Neuronal stem cell (in vitro differentiated cells): ENCODE data around the gene GSX1.

Experiments
- DNase-seq: peaks from one replicate; pipeline ENCODE4 v3.0.0-alpha.2; 2013; ENCODE audit warnings: low spot score
- H2AFZ ChIP-seq: one replicate; pipeline ENCODE4 v1.6.1; 2013; ENCODE audit warnings: mild to moderate bottlenecking, low read length, inconsistent platforms
- H2AK5ac ChIP-seq: 2 replicates; pipeline ENCODE4 v1.6.1; 2013; ENCODE audit warnings: low read depth, mild to moderate bottlenecking, inconsistent platforms, low read length, moderate library complexity, mixed read lengths
- H2BK120ac ChIP-seq: 2 replicates; pipeline ENCODE4 v1.6.1; 2013; ENCODE audit warnings: low read depth, mild to moderate bottlenecking, inconsistent platforms, low read length, moderate library complexity, mixed read lengths
- H2BK12ac ChIP-seq: one replicate; pipeline ENCODE4 v1.6.1; 2013; ENCODE audit warnings: low read length, inconsistent platforms
- H2BK15ac ChIP-seq: 2 replicates; pipeline ENCODE4 v1.6.1; 2013; ENCODE audit warnings: mild to moderate bottlenecking, low read length, inconsistent platforms, mixed read lengths
- H2BK5ac ChIP-seq: one replicate; pipeline ENCODE4 v1.6.1; 2013; ENCODE audit warnings: inconsistent platforms, mild to moderate bottlenecking, low read length, moderate library complexity
- H3K14ac ChIP-seq: one replicate; pipeline ENCODE4 v1.6.1; 2013; ENCODE audit warnings: low read length, inconsistent platforms
- H3K18ac ChIP-seq: 2 replicates; pipeline ENCODE4 v1.6.1; 2013; ENCODE audit warnings: low read length, inconsistent platforms
- H3K23ac ChIP-seq: 2 replicates; pipeline ENCODE4 v1.6.1; 2013; ENCODE audit warnings: low read depth, mild to moderate bottlenecking, mixed read lengths, low read length, inconsistent platforms; ENCODE audit not compliant: poor library complexity
- H3K27ac ChIP-seq: replicated peaks from 3 replicates; pipeline ENCODE4 v1.5.1; 2013; ENCODE audit warnings: low read length, inconsistent platforms
- H3K27me3 ChIP-seq, 3 experiments: 2 replicates each; pipeline ENCODE4 v1.6.1; 2013; ENCODE audit warnings: low read length in 3 of 3, mild to moderate bottlenecking in 2 of 3, inconsistent platforms in 1 of 3, low read depth in 1 of 3, mixed read lengths in 1 of 3, moderate library complexity in 1 of 3; ENCODE audit not compliant: control insufficient read depth in 3 of 3, insufficient read depth in 3 of 3
- H3K36me3 ChIP-seq, 2 donors: replicated peaks in 1 of 2; 2 replicates each; pipeline ENCODE4 v1.6.1; 2013; ENCODE audit warnings: low read length in 2 of 2; ENCODE audit not compliant: control insufficient read depth in 2 of 2, insufficient read depth in 2 of 2
- H3K4ac ChIP-seq: 2 replicates; pipeline ENCODE4 v1.6.1; 2013; ENCODE audit warnings: inconsistent platforms, mild to moderate bottlenecking, low read length, moderate library complexity
- H3K4me1 ChIP-seq, 2 donors: 1 replicate in 1 of 2; 2 replicates in 1 of 2; pipeline ENCODE4 v1.6.1; 2013; ENCODE audit warnings: low read length in 2 of 2, low read depth in 1 of 2; ENCODE audit not compliant: control insufficient read depth in 2 of 2, insufficient read depth in 1 of 2
- H3K4me2 ChIP-seq: one replicate; pipeline ENCODE4 v1.6.1; 2013; ENCODE audit warnings: mild to moderate bottlenecking, low read length, inconsistent platforms; ENCODE audit not compliant: insufficient read depth, poor library complexity, severe bottlenecking
- H3K4me3 ChIP-seq, 2 donors: 2 replicates each; pipeline ENCODE4 v1.5.1; 2013; ENCODE audit warnings: low read length in 2 of 2, mild to moderate bottlenecking in 2 of 2, inconsistent platforms in 1 of 2, moderate library complexity in 1 of 2
- H3K79me1 ChIP-seq: one replicate; pipeline ENCODE4 v1.6.1; 2013; ENCODE audit warnings: low read depth, mild to moderate bottlenecking, inconsistent platforms, low read length, moderate library complexity
- H3K9ac ChIP-seq: one replicate; pipeline ENCODE4 v1.6.1; 2013; ENCODE audit warnings: mild to moderate bottlenecking, low read depth, low read length, inconsistent platforms; ENCODE audit not compliant: poor library complexity
- H3K9me3 ChIP-seq, 2 donors: replicated peaks in 1 of 2; 2 replicates each; pipeline versions ENCODE3 to v1.6.1; 2013; ENCODE audit warnings: low read length in 2 of 2, mild to moderate bottlenecking in 2 of 2, inconsistent platforms in 1 of 2, low read depth in 1 of 2, mixed read lengths in 1 of 2, moderate library complexity in 1 of 2; ENCODE audit not compliant: control insufficient read depth in 2 of 2, insufficient read depth in 1 of 2
- H4K8ac ChIP-seq: one replicate; pipeline ENCODE4 v1.6.1; 2013; ENCODE audit warnings: low read depth, mild to moderate bottlenecking, inconsistent platforms, low read length, moderate library complexity
- H4K91ac ChIP-seq: one replicate; pipeline ENCODE4 v1.6.1; 2013; ENCODE audit warnings: low read length, low read depth, mild to moderate bottlenecking, inconsistent platforms; ENCODE audit not compliant: poor library complexity
- WGBS, 2 donors: extraction: QIAGEN DNeasy Blood & Tissue Kit; methylation state at CpG; one replicate each; pipeline ENCODE4 v1.1.7; 2013; ENCODE audit warnings: missing lambda C conversion rate in 2 of 2, mixed read lengths in 1 of 2; ENCODE audit not compliant: insufficient read length in 2 of 2, insufficient replicate concordance in 1 of 2; ENCODE audit errors: extremely low coverage in 2 of 2; 5-methylcytosine and 5-hydroxymethylcytosine counted together

GSX1 gene

DNA sequence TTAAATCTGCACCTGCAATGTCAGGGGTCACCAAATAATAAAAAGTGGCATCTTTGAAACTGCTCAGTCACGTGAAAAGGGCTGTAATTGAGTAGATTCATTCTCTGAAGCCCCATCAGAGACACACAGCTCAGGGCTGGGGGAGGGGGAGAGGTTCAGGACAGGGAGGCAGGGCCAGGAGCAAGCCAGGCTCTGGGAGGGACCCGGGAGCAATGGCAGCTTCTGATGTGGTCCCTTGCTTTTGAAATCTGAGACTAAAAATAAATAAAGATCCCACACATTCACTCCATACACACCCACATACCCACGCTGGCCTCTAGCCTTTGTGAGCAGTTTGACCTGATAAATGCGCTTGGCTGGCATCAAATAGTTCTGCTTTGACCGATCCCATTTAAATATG, 32.8 kb downstream of the GSX1 start:
- no peaks in the 10 kb centered on the region for H3K79me1 ChIP-seq
- H3K4ac ChIP-seq, result no peak overlapping the region
- H3K4me2 ChIP-seq, result no peak overlapping the region
- H3K9me3 ChIP-seq, result no peaks in the 10 kb centered on the region
- no peak overlapping the region for H3K14ac ChIP-seq
- H2AFZ ChIP-seq, result no peak overlapping the region
- no peaks in the 10 kb centered on the region for H3K36me3 ChIP-seq
- no peak overlapping the region for H4K91ac ChIP-seq
- no peak overlapping the region for H3K4me3 ChIP-seq
- H2BK15ac ChIP-seq, result no peak overlapping the region
- peaks cover 13 to 14% of the 10 kb centered on the region in 2 donors for H3K4me1 ChIP-seq
- no peak overlapping the region for H2BK120ac ChIP-seq
- no peak overlapping the region for H4K8ac ChIP-seq
- no peak overlapping the region for H2BK12ac ChIP-seq
- H3K27ac ChIP-seq, result no peak overlapping the region
- WGBS, 2 donors, result no CpG with 5 or more reads among the region's 5 CpGs
- H3K9ac ChIP-seq, result no peak overlapping the region
- peaks cover 0 to 88% (median 78%) of the 10 kb centered on the region in 3 experiments for H3K27me3 ChIP-seq
- H2BK5ac ChIP-seq, result no peak overlapping the region
- no peak overlapping the region for H3K18ac ChIP-seq
- no peak for DNase-seq
- no peak overlapping the region for H3K23ac ChIP-seq
- no peak overlapping the region for H2AK5ac ChIP-seq

- Histone ChIP-seq H3K79me1 (no peaks in the 10 kb centered on the region), H3K36me3 (no peaks in the 10 kb centered on the region), H4K91ac (no peak overlapping the region), H4K8ac (no peak overlapping the region), H2AFZ (peak overlapping the region; percentile 93), H2BK15ac (no peak overlapping the region), H3K4ac (no peak overlapping the region), H3K4me1 (peaks cover 3 to 14% of the 10 kb centered on the region in 2 donors), H2AK5ac (no peak overlapping the region), H3K23ac (no peak overlapping the region), H3K18ac (no peak overlapping the region), H3K9ac (no peak overlapping the region), H2BK5ac (no peak overlapping the region), H2BK12ac (no peak overlapping the region), H3K27me3 (peaks cover 0 to 85% (median 67%) of the 10 kb centered on the region in 3 experiments), H3K27ac (no peak overlapping the region), H2BK120ac (no peak overlapping the region), H3K4me2 (peak overlapping the region; percentile 85), H3K14ac (no peak overlapping the region), H3K9me3 (no peaks in the 10 kb centered on the region), H3K4me3 (peak overlapping the region; percentile 16 to 30)
- no CpG with 5 or more reads among the region's 30 CpGs for WGBS, 2 donors
- DNase-seq, result peak; percentile 92
These were observed 34.4 kb downstream of the GSX1 start for GRCh38 chr13:27826379-27827353.

- H3K27me3 ChIP-seq, result peaks cover 0 to 85% (median 58%) of the 10 kb centered on the region in 3 experiments
- H2BK120ac ChIP-seq, result no peak overlapping the region
- no peak overlapping the region for H3K4ac ChIP-seq
- no peak overlapping the region for H3K4me2 ChIP-seq
- no peak overlapping the region for H3K9ac ChIP-seq
- no peaks in the 10 kb centered on the region for H3K9me3 ChIP-seq
- H2BK15ac ChIP-seq, result no peak overlapping the region
- no peaks in the 10 kb centered on the region for H3K79me1 ChIP-seq
- no peak overlapping the region for H2BK5ac ChIP-seq
- H4K91ac ChIP-seq, result no peak overlapping the region
- H3K4me3 ChIP-seq, result no peak overlapping the region
- no peak for DNase-seq
- H3K23ac ChIP-seq, result no peak overlapping the region
- H2BK12ac ChIP-seq, result no peak overlapping the region
- H3K36me3 ChIP-seq, result no peaks in the 10 kb centered on the region
- peaks cover 3 to 14% of the 10 kb centered on the region in 2 donors for H3K4me1 ChIP-seq
- no peak overlapping the region for H2AK5ac ChIP-seq
- no peak overlapping the region for H2AFZ ChIP-seq
- WGBS, 2 donors, result no CpG with 5 or more reads among the region's 4 CpGs
- H3K27ac ChIP-seq, result no peak overlapping the region
- no peak overlapping the region for H3K18ac ChIP-seq
- no peak overlapping the region for H4K8ac ChIP-seq
- H3K14ac ChIP-seq, result no peak overlapping the region
These were observed 35.4 kb downstream of the GSX1 start for GRCh38 chr13:27827646-27828045.

DNA sequence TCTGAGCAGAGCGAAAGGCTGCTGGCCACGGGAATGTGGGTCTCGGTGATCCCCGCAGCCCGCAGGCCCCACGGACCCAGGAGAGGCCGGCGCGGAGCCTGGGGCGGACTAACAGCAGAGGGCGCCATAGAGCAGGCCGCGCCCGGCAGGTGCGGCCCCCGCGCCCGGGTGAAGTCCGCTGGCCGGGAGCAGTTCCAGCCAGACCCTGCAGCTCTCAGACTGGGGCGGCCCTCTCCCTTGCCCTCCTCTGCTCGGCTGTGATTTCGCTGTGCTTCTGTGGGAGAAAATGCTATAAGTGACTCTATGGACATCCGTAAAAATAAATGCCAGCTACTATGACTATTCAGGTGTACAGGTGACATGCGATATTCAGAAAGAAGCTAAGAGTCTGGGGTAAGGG, 37.7 kb downstream of the GSX1 start:
- Histone ChIP-seq H3K4ac (no peak overlapping the region), H2BK12ac (no peak overlapping the region)

More for the DNA sequence above, 37.7 kb downstream of the GSX1 start:
- Histone ChIP-seq H3K18ac (no peak overlapping the region), H2BK120ac (no peak overlapping the region), H2BK5ac (no peak overlapping the region), H3K14ac (no peak overlapping the region), H3K4me3 (no peak overlapping the region), H2AFZ (peak overlapping the region; percentile 70), H2AK5ac (no peak overlapping the region), H4K8ac (no peak overlapping the region), H3K23ac (no peak overlapping the region), H2BK15ac (no peak overlapping the region), H3K4me2 (peak overlapping the region; percentile 47), H3K36me3 (no peaks in the 10 kb centered on the region), H3K9me3 (no peaks in the 10 kb centered on the region), H3K9ac (no peak overlapping the region), H3K4me1 (peaks cover 3 to 11% of the 10 kb centered on the region in 2 donors), H3K27me3 (peaks cover 0 to 76% (median 34%) of the 10 kb centered on the region in 3 experiments), H4K91ac (no peak overlapping the region), H3K79me1 (no peaks in the 10 kb centered on the region), H3K27ac (no peak overlapping the region)
- DNase-seq, result peak; percentile 67
- no CpG with 5 or more reads among the region's 25 CpGs for WGBS, 2 donors
